ENCODE results near the gene IL31RA.

DNA sequence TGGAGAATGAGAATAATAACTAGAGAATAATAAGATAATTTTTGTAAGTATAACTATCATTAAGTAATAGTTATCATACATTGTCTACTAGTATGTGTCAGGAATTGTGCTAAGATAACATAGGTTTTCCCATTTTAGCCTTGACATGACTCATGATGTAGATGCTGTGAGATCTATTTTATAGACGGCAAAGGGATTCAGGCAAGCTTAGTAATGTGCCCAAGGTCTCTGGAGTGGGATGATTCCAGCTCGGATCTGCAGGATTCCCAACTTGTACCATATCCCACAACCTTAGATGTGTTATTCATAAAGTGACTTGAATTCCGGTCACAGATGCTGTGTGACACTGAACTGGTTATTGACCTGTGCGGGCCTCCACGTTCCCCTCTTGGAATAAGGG is 51.5 kb downstream of the IL31RA start:
- no peak for TF ChIP-seq POLR2AphosphoS5 (IDR thresholded peaks at IDR 0.05; ENCODE audit: low read depth)
- TF ChIP-seq CREB1 (CRISPR knock-in tag; IDR thresholded peaks at IDR 0.05; ENCODE audit: low read depth): no peak
- TF ChIP-seq, protein P1, sequence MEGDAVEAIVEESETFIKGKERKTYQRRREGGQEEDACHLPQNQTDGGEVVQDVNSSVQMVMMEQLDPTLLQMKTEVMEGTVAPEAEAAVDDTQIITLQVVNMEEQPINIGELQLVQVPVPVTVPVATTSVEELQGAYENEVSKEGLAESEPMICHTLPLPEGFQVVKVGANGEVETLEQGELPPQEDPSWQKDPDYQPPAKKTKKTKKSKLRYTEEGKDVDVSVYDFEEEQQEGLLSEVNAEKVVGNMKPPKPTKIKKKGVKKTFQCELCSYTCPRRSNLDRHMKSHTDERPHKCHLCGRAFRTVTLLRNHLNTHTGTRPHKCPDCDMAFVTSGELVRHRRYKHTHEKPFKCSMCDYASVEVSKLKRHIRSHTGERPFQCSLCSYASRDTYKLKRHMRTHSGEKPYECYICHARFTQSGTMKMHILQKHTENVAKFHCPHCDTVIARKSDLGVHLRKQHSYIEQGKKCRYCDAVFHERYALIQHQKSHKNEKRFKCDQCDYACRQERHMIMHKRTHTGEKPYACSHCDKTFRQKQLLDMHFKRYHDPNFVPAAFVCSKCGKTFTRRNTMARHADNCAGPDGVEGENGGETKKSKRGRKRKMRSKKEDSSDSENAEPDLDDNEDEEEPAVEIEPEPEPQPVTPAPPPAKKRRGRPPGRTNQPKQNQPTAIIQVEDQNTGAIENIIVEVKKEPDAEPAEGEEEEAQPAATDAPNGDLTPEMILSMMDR (conservative IDR thresholded peaks at IDR 0.05; ENCODE audit: low read depth in 2 of 2): no peak
- TF ChIP-seq EZH2 (IDR thresholded peaks at IDR 0.05; ENCODE audit: low read depth, unreplicated experiment): no peak
- TF ChIP-seq EZH2phosphoT487 (IDR thresholded peaks at IDR 0.05; ENCODE audit: unreplicated experiment): no peak
- TF ChIP-seq, protein P2, sequence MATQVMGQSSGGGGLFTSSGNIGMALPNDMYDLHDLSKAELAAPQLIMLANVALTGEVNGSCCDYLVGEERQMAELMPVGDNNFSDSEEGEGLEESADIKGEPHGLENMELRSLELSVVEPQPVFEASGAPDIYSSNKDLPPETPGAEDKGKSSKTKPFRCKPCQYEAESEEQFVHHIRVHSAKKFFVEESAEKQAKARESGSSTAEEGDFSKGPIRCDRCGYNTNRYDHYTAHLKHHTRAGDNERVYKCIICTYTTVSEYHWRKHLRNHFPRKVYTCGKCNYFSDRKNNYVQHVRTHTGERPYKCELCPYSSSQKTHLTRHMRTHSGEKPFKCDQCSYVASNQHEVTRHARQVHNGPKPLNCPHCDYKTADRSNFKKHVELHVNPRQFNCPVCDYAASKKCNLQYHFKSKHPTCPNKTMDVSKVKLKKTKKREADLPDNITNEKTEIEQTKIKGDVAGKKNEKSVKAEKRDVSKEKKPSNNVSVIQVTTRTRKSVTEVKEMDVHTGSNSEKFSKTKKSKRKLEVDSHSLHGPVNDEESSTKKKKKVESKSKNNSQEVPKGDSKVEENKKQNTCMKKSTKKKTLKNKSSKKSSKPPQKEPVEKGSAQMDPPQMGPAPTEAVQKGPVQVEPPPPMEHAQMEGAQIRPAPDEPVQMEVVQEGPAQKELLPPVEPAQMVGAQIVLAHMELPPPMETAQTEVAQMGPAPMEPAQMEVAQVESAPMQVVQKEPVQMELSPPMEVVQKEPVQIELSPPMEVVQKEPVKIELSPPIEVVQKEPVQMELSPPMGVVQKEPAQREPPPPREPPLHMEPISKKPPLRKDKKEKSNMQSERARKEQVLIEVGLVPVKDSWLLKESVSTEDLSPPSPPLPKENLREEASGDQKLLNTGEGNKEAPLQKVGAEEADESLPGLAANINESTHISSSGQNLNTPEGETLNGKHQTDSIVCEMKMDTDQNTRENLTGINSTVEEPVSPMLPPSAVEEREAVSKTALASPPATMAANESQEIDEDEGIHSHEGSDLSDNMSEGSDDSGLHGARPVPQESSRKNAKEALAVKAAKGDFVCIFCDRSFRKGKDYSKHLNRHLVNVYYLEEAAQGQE (IDR thresholded peaks at IDR 0.05; ENCODE audit: unreplicated experiment): no peak
- TF ChIP-seq ZNF114 (CRISPR knock-in tag; IDR thresholded peaks at IDR 0.05): no peak
- TF ChIP-seq, protein P3, sequence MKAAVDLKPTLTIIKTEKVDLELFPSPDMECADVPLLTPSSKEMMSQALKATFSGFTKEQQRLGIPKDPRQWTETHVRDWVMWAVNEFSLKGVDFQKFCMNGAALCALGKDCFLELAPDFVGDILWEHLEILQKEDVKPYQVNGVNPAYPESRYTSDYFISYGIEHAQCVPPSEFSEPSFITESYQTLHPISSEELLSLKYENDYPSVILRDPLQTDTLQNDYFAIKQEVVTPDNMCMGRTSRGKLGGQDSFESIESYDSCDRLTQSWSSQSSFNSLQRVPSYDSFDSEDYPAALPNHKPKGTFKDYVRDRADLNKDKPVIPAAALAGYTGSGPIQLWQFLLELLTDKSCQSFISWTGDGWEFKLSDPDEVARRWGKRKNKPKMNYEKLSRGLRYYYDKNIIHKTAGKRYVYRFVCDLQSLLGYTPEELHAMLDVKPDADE (IDR thresholded peaks at IDR 0.05): no peak
- TF ChIP-seq JUNB (IDR thresholded peaks at IDR 0.05; ENCODE audit: unreplicated experiment): no peak
- TF ChIP-seq, protein P4, sequence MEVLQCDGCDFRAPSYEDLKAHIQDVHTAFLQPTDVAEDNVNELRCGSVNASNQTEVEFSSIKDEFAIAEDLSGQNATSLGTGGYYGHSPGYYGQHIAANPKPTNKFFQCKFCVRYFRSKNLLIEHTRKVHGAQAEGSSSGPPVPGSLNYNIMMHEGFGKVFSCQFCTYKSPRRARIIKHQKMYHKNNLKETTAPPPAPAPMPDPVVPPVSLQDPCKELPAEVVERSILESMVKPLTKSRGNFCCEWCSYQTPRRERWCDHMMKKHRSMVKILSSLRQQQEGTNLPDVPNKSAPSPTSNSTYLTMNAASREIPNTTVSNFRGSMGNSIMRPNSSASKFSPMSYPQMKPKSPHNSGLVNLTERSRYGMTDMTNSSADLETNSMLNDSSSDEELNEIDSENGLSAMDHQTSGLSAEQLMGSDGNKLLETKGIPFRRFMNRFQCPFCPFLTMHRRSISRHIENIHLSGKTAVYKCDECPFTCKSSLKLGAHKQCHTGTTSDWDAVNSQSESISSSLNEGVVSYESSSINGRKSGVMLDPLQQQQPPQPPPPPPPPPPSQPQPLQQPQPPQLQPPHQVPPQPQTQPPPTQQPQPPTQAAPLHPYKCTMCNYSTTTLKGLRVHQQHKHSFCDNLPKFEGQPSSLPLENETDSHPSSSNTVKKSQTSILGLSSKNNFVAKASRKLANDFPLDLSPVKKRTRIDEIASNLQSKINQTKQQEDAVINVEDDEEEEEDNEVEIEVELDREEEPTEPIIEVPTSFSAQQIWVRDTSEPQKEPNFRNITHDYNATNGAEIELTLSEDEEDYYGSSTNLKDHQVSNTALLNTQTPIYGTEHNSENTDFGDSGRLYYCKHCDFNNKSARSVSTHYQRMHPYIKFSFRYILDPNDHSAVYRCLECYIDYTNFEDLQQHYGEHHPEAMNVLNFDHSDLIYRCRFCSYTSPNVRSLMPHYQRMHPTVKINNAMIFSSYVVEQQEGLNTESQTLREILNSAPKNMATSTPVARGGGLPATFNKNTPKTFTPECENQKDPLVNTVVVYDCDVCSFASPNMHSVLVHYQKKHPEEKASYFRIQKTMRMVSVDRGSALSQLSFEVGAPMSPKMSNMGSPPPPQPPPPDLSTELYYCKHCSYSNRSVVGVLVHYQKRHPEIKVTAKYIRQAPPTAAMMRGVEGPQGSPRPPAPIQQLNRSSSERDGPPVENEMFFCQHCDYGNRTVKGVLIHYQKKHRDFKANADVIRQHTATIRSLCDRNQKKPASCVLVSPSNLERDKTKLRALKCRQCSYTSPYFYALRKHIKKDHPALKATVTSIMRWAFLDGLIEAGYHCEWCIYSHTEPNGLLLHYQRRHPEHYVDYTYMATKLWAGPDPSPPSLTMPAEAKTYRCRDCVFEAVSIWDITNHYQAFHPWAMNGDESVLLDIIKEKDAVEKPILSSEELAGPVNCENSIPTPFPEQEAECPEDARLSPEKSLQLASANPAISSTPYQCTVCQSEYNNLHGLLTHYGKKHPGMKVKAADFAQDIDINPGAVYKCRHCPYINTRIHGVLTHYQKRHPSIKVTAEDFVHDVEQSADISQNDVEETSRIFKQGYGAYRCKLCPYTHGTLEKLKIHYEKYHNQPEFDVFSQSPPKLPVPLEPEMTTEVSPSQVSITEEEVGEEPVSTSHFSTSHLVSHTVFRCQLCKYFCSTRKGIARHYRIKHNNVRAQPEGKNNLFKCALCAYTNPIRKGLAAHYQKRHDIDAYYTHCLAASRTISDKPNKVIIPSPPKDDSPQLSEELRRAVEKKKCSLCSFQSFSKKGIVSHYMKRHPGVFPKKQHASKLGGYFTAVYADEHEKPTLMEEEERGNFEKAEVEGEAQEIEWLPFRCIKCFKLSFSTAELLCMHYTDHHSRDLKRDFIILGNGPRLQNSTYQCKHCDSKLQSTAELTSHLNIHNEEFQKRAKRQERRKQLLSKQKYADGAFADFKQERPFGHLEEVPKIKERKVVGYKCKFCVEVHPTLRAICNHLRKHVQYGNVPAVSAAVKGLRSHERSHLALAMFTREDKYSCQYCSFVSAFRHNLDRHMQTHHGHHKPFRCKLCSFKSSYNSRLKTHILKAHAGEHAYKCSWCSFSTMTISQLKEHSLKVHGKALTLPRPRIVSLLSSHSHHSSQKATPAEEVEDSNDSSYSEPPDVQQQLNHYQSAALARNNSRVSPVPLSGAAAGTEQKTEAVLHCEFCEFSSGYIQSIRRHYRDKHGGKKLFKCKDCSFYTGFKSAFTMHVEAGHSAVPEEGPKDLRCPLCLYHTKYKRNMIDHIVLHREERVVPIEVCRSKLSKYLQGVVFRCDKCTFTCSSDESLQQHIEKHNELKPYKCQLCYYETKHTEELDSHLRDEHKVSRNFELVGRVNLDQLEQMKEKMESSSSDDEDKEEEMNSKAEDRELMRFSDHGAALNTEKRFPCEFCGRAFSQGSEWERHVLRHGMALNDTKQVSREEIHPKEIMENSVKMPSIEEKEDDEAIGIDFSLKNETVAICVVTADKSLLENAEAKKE (CRISPR knock-in tag; IDR thresholded peaks at IDR 0.05): no peak
- TF ChIP-seq STAT1 (IDR thresholded peaks at IDR 0.05; ENCODE audit: unreplicated experiment): no peak
- TF ChIP-seq NANOG (IDR thresholded peaks at IDR 0.05; ENCODE audit: borderline replicate concordance): no peak
